GM15510 (cell line): ENCODE measurements around the gene LAPTM4A.

Experiments
- POLR2A ChIP-seq: IDR thresholded peaks from 3 replicates; pipeline ENCODE4 v1.6.1; 2011; ENCODE audit warnings: borderline replicate concordance; ENCODE audit not compliant: insufficient read length; ENCODE audit errors: extremely low read depth

The LAPTM4A gene

DNA sequence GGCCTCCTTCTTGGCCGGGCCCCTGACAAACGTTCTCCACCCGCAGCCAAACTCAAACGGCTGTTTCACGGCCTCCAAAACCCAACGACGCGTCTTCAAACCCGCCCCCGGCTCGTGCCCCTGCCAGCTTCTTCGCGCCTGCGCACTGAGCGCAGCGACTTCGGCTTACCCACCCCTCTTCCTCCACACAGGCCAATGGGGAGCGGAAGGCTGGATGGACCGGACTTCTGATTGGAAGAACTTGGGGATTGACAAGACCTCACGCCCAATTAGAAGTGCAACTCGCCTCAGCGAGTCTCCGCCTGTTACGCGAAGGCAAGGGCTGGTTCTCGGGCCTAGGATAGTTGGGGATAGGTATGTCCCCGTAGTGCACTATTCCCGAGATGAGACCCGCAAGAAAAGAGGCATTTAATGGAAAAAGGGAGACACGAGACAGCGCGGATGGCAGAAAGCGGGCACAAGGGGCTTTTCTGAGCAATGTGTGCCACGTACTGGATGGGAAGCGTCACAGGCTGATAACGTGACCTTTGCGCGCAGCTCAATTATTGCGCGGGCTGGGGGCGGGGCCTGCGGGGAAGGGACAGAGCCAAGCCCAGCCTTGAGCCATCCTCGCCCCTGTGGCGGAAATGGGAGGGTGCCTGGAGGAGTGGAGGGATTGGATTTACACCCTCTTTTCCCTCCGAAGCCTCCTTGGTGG lies at the start of gene LAPTM4A:
TSS of gene LAPTM4A (minus strand) at position 97 of the 697 bp plus-strand sequence. CDS start 108 bp downstream, outside the sequence.
- peak; percentile 66 for TF ChIP-seq POLR2A

- TF ChIP-seq POLR2A, result no peak
Observed at GRCh38 chr2:20100711-20101110, 49.3 kb upstream of the LAPTM4A start.

GRCh38 chr2:20099780-20100179 lies 48.4 kb upstream of the LAPTM4A start:
- TF ChIP-seq POLR2A, result no peak

- TF ChIP-seq POLR2A, result no peak
Observed at GRCh38 chr2:20097889-20098714, 46.7 kb upstream of the LAPTM4A start.

- no peak for TF ChIP-seq POLR2A
Observed at GRCh38 chr2:20095469-20095868, 44.0 kb upstream of the LAPTM4A start.

- TF ChIP-seq POLR2A, result no peak
Observed at GRCh38 chr2:20094955-20095354, 43.5 kb upstream of the LAPTM4A start.

DNA sequence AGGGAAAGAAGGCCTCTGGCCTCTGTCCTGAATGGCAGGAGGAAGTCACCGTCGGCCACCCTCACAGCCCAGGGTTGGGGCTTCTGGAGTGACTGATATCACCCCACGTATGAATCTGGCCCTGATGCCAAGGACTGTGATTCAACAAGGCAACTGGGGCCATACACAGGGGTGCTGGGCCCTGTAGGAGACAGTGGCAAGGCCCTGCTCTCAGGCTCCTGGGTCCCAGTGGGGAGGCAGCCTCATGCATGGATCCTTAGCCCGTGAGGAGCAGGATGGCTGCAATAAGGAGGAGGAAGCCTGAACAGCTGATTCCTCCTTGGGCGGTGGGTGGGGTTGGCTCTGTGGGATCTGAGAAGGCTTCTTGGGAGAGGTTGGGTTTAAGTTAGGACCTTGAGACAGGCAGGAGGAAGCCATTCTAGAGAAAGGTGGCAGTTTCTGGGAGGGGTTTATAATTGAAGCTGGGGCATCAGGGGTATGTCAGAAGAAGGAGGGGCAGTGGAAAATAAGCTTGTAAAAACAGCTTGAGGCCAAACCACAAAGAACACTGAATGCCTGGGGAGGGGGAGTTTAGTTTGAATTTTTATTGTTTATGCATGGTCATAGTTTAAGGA lies 42.8 kb upstream of the LAPTM4A start:
- TF ChIP-seq POLR2A, result no peak

DNA sequence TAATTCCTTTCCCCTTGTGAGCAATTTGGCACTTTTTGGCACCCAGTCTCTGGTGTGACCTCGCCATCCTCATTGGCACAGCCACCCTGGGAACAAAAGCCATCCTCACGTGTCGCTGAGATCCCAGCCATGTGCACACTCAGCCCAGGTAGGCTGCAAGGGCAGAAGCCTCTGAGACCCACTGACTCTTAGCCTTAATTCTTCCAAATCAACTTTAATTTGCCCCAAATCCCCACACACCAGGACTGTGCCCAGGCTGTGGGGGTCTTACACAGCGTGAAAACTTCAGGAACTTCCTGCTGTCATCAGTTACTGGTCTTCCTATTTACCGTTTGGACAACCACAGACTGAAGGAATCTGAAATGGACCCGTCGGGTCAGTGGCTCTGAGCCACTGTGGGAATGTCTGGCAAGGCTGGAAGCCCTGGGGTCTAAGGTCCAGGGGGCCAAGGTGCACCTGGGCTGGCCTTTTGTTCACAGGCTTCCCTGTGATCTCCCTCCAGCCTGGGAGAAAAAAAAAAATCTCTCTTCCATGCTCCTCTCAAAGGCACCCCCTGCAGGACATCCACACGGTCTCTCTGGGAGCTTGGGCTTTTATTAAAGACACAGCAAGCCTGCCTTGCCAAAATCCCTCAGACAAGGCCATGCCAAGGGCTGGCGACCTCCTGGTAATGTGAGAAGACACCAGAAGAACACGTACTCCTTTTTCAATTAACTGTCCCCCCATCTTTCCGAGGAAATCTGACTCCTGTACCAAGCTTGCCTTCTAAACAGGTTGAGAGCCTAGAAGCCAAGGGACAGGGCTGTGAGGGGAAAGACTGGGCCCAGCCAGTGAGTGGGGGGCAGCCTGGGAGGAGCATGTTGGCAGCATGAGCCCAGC lies 42.1 kb upstream of the LAPTM4A start:
- TF ChIP-seq POLR2A, result no peak

DNA sequence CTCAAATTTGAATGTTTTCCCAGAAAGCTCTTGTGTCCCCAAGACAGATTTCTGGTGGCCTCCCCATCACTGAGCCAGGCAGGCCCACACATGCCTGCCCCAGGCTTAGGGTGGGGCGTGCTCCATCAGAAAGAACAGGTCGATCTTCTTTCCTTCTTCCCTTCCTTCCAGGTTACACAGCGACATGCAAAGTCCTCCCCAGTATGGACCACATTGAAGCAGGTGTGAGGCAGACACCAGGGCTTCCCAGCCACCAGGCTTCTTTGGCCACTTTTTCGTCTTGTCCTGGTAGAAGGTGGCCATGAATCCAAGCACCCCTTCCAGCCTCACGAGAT lies 41.4 kb upstream of the LAPTM4A start:
- TF ChIP-seq POLR2A, result no peak

- no peak for TF ChIP-seq POLR2A
Observed at GRCh38 chr2:20092226-20092900, 40.9 kb upstream of the LAPTM4A start.

GRCh38 chr2:20091305-20091991 lies 40.0 kb upstream of the LAPTM4A start:
- TF ChIP-seq POLR2A, result no peak

- TF ChIP-seq POLR2A, result no peak
Observed at GRCh38 chr2:20089715-20090464, 38.5 kb upstream of the LAPTM4A start.

- TF ChIP-seq POLR2A, result no peak
Observed at GRCh38 chr2:20081841-20082240, 30.4 kb upstream of the LAPTM4A start.
